ENCODE data around the gene PCDH18. TPM values are rescaled to one million over a fixed set of nuclear protein-coding genes. Genes with fewer than 3 reads are reported as not detected.
"Not testable (repeated sequence)": the region's sequence is repeated elsewhere in the genome, so short reads cannot be mapped to it uniquely, and the experiment has no call there.

PCDH18 gene
- total and polyA plus RNA-seq, 4 experiments from 2014 or later, result 0.17 to 0.20 TPM; not detected in 2

DNA sequence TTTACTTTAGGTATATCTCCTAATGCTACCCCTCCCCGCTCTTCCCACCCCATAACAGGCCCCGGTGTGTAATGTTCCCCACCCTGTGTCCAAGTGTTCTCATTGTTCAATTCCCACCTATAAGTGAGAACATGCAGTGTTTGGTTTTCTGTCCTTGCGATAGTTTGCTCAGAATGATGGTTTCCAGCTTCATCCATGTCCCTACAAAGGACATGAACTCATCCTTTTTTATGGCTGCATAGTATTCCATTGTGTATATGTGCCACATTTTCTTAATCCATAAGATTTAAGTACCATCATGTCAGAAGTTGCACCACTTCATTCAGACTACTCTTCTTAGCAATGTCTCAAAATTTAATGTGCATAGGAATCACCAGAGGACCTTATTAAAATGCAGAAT lies 5.5 kb upstream of the PCDH18 start:
- H3K9me3 ChIP-seq (ENCODE audit: control insufficient read depth in 1 of 2, low read length in 2 of 2); intact Hi-C loops (cut with micrococcal nuclease); H3K4me1 ChIP-seq (ENCODE audit: insufficient read depth, low read length); H3K27me3 Mint-ChIP-seq; H3K4me1 Mint-ChIP-seq; H3K4me3 ChIP-seq (ENCODE audit: low read length in 2 of 2); H3K27ac Mint-ChIP-seq; DNase-seq; H3K4me3 Mint-ChIP-seq; H3K36me3 ChIP-seq (ENCODE audit: insufficient read depth, low read length); H3K36me3 Mint-ChIP-seq; POLR2A ChIA-PET (ENCODE audit: partially characterized antibody); H3K27me3 ChIP-seq (ENCODE audit: insufficient read depth, low read length); CTCF ChIA-PET (ENCODE audit: partially characterized antibody); H3K9me3 Mint-ChIP-seq; H3K27ac ChIP-seq (ENCODE audit: low read depth, low read length): not testable (repeated sequence)

DNA sequence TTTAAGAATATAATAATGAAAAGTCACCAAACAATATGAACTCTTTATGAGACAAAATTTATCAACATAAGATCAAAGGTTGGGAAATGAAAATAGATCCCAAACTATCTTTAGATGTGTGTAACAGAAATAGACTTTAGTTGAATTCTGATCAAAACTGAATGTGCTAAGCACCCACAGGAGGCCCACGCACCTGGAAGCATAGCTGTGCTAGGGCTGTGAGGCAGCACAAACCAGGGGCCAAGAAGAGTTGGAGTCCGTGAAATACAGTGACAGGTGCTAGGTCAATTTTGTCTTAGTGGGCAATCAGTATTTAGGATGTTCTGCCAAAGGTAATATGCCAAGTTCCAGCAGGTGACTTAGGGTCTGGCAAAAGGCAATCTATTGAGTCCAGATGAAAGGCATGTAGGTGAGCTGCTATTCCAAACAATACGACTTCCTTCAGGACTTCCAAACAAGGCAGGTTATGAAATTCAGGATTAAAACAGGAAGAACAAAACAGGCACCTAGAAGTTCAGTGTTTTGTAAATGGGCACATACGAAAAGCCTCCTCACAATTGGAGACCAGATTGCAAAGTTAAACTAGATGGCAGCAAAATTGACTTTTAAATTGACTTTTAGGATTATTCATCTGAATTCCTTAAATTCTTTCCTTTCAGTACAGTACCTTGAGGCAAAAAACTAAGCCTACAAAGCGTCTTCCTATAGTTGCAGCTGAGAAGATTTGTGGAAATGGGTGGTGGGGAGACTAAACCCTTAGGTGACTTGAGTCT lies 4.7 kb upstream of the PCDH18 start:
- intact Hi-C loops (cut with micrococcal nuclease), result no loop called here
- H3K4me3 Mint-ChIP-seq, result no peak overlapping the region
- H3K27me3 ChIP-seq (ENCODE audit: insufficient read depth, low read length), result no peaks in the 10 kb centered on the region
- no peak for DNase-seq
- H3K36me3 Mint-ChIP-seq, result no peaks in the 10 kb centered on the region
- ChIA-PET POLR2A (ENCODE audit: partially characterized antibody) (no interaction called here), CTCF (ENCODE audit: partially characterized antibody) (no interaction called here)
- H3K9me3 ChIP-seq (ENCODE audit: control insufficient read depth in 1 of 2, low read length in 2 of 2), result no peaks in the 10 kb centered on the region
- no peaks in the 10 kb centered on the region for H3K27me3 Mint-ChIP-seq
- H3K27ac ChIP-seq (ENCODE audit: low read depth, low read length), result no peak overlapping the region
- H3K36me3 ChIP-seq (ENCODE audit: insufficient read depth, low read length), result no peaks in the 10 kb centered on the region
- no peak overlapping the region for H3K4me3 ChIP-seq (ENCODE audit: low read length in 2 of 2)
- H3K27ac Mint-ChIP-seq, result no peak overlapping the region
- peaks cover 0 to 4% (median 0%) of the 10 kb centered on the region in 8 donors for H3K9me3 Mint-ChIP-seq
- H3K4me1 ChIP-seq (ENCODE audit: insufficient read depth, low read length), result peaks cover 8% of the 10 kb centered on the region
- H3K4me1 Mint-ChIP-seq, result peaks cover 2 to 8% (median 4%) of the 10 kb centered on the region in 4 donors

DNA sequence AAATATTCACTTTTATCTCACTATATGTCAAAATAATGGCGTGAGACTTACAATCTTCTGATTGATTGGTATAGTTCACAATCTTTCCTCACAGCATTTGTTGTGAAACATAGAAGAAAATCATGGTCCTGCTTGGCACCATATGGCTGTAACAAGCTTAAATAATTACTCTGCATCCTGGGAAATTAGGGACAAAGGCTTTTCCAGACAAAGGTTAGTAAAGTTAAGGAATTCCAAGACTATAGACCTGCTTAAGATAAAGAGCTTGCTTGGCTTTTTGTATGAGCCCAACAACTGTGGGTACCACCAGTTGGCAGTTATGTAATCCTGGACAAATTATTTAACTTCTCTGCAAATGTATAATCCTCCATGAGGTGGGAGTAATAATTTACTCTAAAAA lies 3.4 kb upstream of the PCDH18 start:
- H3K9me3 Mint-ChIP-seq, result peaks cover 0 to 4% (median 0%) of the 10 kb centered on the region in 8 donors
- H3K27ac Mint-ChIP-seq, result no peak overlapping the region
- H3K36me3 Mint-ChIP-seq, result no peaks in the 10 kb centered on the region
- Histone ChIP-seq H3K36me3 (ENCODE audit: insufficient read depth, low read length) (no peaks in the 10 kb centered on the region), H3K4me1 (ENCODE audit: insufficient read depth, low read length) (peaks cover 8% of the 10 kb centered on the region), H3K9me3 (ENCODE audit: control insufficient read depth in 1 of 2, low read length in 2 of 2) (no peaks in the 10 kb centered on the region), H3K27me3 (ENCODE audit: insufficient read depth, low read length) (no peaks in the 10 kb centered on the region), H3K27ac (ENCODE audit: low read depth, low read length) (no peak overlapping the region), H3K4me3 (ENCODE audit: low read length in 2 of 2) (no peak overlapping the region)
- no peaks in the 10 kb centered on the region for H3K27me3 Mint-ChIP-seq
- POLR2A ChIA-PET (ENCODE audit: partially characterized antibody), result no interaction called here
- no peak overlapping the region for H3K4me3 Mint-ChIP-seq
- CTCF ChIA-PET (ENCODE audit: partially characterized antibody), result no interaction called here
- H3K4me1 Mint-ChIP-seq, result peaks cover 1 to 8% (median 4%) of the 10 kb centered on the region in 4 donors
- no peak for DNase-seq
- intact Hi-C loops (cut with micrococcal nuclease), result no loop called here

DNA sequence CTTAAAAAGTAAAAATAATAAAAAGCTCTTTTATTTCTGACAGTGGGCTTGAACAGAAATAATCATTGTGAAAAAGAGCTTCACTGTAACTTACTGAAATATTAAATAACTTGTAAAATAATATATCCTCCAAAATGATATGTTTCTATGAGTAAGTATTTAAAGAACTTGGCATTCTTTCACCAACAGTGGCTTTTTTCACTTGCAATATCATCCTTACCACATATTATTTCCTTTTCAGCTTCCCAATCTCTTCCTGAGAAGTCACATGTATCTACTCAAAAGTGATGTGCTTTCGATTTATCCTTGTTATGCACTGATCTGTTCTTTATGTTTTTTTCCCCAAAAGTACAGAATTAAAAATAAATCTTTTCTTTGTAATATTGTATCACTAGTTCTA lies 2.2 kb upstream of the PCDH18 start:
- Mint-ChIP-seq H3K27ac (no peak overlapping the region), H3K27me3 (no peaks in the 10 kb centered on the region), H3K4me1 (peaks cover 2 to 8% (median 4%) of the 10 kb centered on the region in 4 donors), H3K36me3 (no peaks in the 10 kb centered on the region), H3K4me3 (no peak overlapping the region), H3K9me3 (peaks cover 0 to 4% (median 0%) of the 10 kb centered on the region in 8 donors)
- no peak overlapping the region for H3K4me3 ChIP-seq (ENCODE audit: low read length in 2 of 2)
- intact Hi-C loops (cut with micrococcal nuclease), result no loop called here
- H3K27ac ChIP-seq (ENCODE audit: low read depth, low read length), result no peak overlapping the region
- H3K4me1 ChIP-seq (ENCODE audit: insufficient read depth, low read length), result peaks cover 8% of the 10 kb centered on the region
- no peaks in the 10 kb centered on the region for H3K36me3 ChIP-seq (ENCODE audit: insufficient read depth, low read length)
- no peaks in the 10 kb centered on the region for H3K9me3 ChIP-seq (ENCODE audit: control insufficient read depth in 1 of 2, low read length in 2 of 2)
- POLR2A ChIA-PET (ENCODE audit: partially characterized antibody), result no interaction called here
- DNase-seq, result no peak
- H3K27me3 ChIP-seq (ENCODE audit: insufficient read depth, low read length), result no peaks in the 10 kb centered on the region
- CTCF ChIA-PET (ENCODE audit: partially characterized antibody), result interaction anchor here (0.7 kb wide), 1 partner anchor 10 kb away, joined by 3 read pairs; no protein-coding TSS in a partner anchor

DNA sequence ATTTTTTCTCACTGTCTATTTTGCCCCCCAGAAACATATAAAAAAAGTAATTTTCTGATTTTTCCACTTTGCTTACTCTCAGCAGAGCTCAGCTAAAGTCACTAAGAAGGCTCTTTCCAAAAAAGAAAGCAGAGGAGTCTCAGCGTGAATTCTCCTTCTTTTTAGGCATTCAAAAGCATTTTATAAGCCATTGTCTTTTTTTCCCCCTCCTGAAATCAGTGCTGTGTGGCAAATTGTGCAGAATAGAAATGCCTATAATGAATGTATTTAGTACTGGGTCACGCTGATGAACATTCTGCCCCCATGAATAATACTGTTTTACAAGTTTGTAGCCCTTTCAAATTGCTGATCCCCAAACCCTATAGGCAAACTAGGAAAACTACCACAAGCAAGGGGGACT lies 1.6 kb upstream of the PCDH18 start:
- Mint-ChIP-seq H3K9me3 (peaks cover 0 to 4% (median 0%) of the 10 kb centered on the region in 8 donors), H3K27ac (no peak overlapping the region), H3K27me3 (no peaks in the 10 kb centered on the region), H3K4me1 (peaks cover 2 to 8% (median 4%) of the 10 kb centered on the region in 4 donors), H3K36me3 (no peaks in the 10 kb centered on the region), H3K4me3 (peak overlapping the region in 5 of 8 donors; percentile 2 to 52 (median 46))
- intact Hi-C loops (cut with micrococcal nuclease), result no loop called here
- H3K4me1 ChIP-seq (ENCODE audit: insufficient read depth, low read length), result peaks cover 8% of the 10 kb centered on the region
- no peaks in the 10 kb centered on the region for H3K36me3 ChIP-seq (ENCODE audit: insufficient read depth, low read length)
- H3K27ac ChIP-seq (ENCODE audit: low read depth, low read length), result no peak overlapping the region
- H3K9me3 ChIP-seq (ENCODE audit: control insufficient read depth in 1 of 2, low read length in 2 of 2), result no peaks in the 10 kb centered on the region
- DNase-seq, result no peak
- POLR2A ChIA-PET (ENCODE audit: partially characterized antibody), result no interaction called here
- CTCF ChIA-PET (ENCODE audit: partially characterized antibody), result no interaction called here
- no peak overlapping the region for H3K4me3 ChIP-seq (ENCODE audit: low read length in 2 of 2)
- no peaks in the 10 kb centered on the region for H3K27me3 ChIP-seq (ENCODE audit: insufficient read depth, low read length)

DNA sequence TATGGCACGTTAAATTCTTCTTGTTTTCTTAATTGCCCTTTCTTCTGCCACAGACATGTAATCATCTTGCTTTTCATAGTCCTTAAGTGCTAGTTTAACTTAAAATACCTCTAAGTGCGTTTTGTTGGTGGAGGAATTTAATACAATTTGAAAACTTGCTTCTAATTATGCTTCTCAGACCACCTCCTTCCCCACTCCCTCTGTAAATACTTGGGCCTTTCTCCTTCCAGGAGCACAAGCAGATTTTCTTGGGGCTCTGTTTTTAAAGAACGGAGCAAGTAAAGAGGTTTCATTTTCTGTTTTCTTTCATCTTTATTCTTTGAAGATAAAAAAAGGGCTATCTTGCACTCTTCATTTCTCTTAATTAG lies 559 bp upstream of the PCDH18 start:
- peaks cover 2 to 8% (median 4%) of the 10 kb centered on the region in 4 donors for H3K4me1 Mint-ChIP-seq
- no peak overlapping the region for H3K27ac ChIP-seq (ENCODE audit: low read depth, low read length)
- DNase-seq, result no peak
- peaks cover 0 to 4% (median 0%) of the 10 kb centered on the region in 8 donors for H3K9me3 Mint-ChIP-seq
- no peak overlapping the region for H3K4me3 Mint-ChIP-seq
- H3K27me3 ChIP-seq (ENCODE audit: insufficient read depth, low read length), result no peaks in the 10 kb centered on the region
- no peak overlapping the region for H3K27ac Mint-ChIP-seq
- peaks cover 8% of the 10 kb centered on the region for H3K4me1 ChIP-seq (ENCODE audit: insufficient read depth, low read length)
- no peaks in the 10 kb centered on the region for H3K9me3 ChIP-seq (ENCODE audit: control insufficient read depth in 1 of 2, low read length in 2 of 2)
- peak overlapping the region in 1 of 2 donors; percentile 54 for H3K4me3 ChIP-seq (ENCODE audit: low read length in 2 of 2)
- H3K36me3 Mint-ChIP-seq, result no peaks in the 10 kb centered on the region
- H3K27me3 Mint-ChIP-seq, result no peaks in the 10 kb centered on the region
- ChIA-PET POLR2A (ENCODE audit: partially characterized antibody) (no interaction called here), CTCF (ENCODE audit: partially characterized antibody) (no interaction called here)
- H3K36me3 ChIP-seq (ENCODE audit: insufficient read depth, low read length), result no peaks in the 10 kb centered on the region
- intact Hi-C loops (cut with micrococcal nuclease), result no loop called here

DNA sequence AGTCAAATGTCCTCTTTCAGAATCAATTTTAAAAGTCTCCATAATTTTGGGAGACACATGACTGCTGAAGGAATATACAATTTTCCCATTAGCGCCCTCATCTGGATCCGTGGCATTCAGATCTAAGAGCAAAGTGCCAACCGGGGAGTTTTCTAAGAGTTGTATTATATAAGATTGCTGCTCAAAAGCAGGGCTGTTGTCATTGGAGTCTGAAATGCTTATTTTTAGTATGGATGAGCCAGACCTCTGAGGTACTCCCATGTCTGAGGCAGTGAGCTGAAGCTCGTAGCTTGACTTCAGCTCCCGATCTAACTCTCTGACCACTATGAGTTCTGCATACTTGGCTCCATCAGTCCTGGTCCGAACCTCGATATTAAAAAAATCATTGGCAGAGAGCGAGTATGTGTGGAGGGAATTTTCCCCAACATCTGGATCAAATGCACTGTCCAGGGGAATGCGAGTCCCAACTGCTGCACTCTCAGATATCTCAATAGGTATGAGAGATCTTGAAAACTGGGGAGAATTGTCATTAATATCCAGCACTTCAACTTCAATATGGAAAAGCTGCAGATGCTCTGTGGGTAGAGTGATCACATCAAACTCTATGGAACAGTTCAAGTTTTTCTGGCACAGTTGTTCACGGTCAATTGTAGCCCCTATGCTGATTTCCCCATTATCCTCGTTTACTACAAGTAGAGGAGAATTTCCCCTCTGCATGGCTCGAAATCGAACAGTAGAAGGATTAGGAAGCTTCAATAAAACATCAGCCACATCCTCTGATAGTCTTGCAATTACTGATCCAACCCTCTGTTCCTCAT lies 917 bp downstream of the PCDH18 start:
- Histone ChIP-seq H3K9me3 (ENCODE audit: control insufficient read depth in 1 of 2, low read length in 2 of 2) (no peaks in the 10 kb centered on the region), H3K27ac (ENCODE audit: low read depth, low read length) (no peak overlapping the region), H3K4me1 (ENCODE audit: insufficient read depth, low read length) (peaks cover 8% of the 10 kb centered on the region), H3K27me3 (ENCODE audit: insufficient read depth, low read length) (no peaks in the 10 kb centered on the region), H3K4me3 (ENCODE audit: low read length in 2 of 2) (peak overlapping the region in 1 of 2 donors; percentile 54), H3K36me3 (ENCODE audit: insufficient read depth, low read length) (no peaks in the 10 kb centered on the region)
- Mint-ChIP-seq H3K27ac (no peak overlapping the region), H3K4me1 (peaks cover 2 to 8% (median 4%) of the 10 kb centered on the region in 4 donors), H3K27me3 (no peaks in the 10 kb centered on the region), H3K9me3 (peaks cover 0 to 4% (median 0%) of the 10 kb centered on the region in 8 donors), H3K36me3 (no peaks in the 10 kb centered on the region), H3K4me3 (no peak overlapping the region)
- intact Hi-C loops (cut with micrococcal nuclease), result no loop called here
- no peak for DNase-seq
- CTCF ChIA-PET (ENCODE audit: partially characterized antibody), result no interaction called here
- POLR2A ChIA-PET (ENCODE audit: partially characterized antibody), result no interaction called here
